GM10266 (cell line): Measurements from ENCODE around the gene CTAG1B.
"Not testable (repeated sequence)": the region's sequence is repeated elsewhere in the genome, so short reads cannot be mapped to it uniquely, and the experiment has no call there.

Experiments
- DNase-seq: peaks from one replicate; pipeline ENCODE4 v3.0.0; 2012; ENCODE audit errors: extremely low spot score
- TF ChIP-seq, protein P1 (sequence below): IDR thresholded peaks from 2 replicates; pipeline ENCODE4 v1.5.1; 2012; ENCODE audit warnings: mild to moderate bottlenecking, low read depth; ENCODE audit not compliant: control insufficient read depth, insufficient read depth; ENCODE audit errors: missing control alignments

The CTAG1B gene

GRCh38 chrX:154597221-154597620, 21.9 kb downstream of the CTAG1B start:
- TF ChIP-seq, protein P1, sequence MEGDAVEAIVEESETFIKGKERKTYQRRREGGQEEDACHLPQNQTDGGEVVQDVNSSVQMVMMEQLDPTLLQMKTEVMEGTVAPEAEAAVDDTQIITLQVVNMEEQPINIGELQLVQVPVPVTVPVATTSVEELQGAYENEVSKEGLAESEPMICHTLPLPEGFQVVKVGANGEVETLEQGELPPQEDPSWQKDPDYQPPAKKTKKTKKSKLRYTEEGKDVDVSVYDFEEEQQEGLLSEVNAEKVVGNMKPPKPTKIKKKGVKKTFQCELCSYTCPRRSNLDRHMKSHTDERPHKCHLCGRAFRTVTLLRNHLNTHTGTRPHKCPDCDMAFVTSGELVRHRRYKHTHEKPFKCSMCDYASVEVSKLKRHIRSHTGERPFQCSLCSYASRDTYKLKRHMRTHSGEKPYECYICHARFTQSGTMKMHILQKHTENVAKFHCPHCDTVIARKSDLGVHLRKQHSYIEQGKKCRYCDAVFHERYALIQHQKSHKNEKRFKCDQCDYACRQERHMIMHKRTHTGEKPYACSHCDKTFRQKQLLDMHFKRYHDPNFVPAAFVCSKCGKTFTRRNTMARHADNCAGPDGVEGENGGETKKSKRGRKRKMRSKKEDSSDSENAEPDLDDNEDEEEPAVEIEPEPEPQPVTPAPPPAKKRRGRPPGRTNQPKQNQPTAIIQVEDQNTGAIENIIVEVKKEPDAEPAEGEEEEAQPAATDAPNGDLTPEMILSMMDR: no peak
- no peak for DNase-seq

GRCh38 chrX:154596290-154596929, 22.7 kb downstream of the CTAG1B start:
- TF ChIP-seq, protein P1: no peak
- DNase-seq: no peak

DNA sequence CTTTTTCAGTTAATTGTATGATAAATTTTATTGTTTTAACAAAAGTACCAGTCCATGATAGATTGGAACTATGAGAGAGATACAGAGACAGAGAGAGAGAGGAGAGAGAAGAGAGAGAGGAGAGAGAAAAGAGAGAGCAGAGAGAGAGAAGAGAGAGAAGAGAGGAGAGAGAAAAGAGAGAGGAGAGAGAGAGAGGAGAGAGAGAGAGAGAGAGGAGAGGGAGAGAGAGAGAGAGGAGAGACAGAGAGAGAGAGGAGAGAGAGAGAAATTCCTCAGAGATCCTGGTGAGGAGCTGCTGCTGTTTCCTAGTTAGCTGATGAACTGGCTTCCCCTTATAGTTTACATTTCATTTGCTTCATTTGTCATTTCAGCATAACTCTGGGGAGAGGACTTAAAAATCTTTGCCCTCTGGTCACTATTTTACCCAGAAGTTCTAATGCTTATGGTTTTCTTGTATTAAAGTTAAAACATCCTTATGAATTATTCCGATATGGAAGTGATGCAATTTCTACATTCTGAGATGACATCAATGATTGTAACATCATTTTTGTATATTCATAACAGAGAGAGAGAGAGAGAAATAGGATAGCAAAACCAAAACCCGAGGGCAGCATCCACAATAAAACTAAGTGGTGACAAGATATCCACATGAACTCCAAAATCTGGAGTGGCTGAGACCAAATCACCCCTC, 23.4 kb downstream of the CTAG1B start:
- no peak for DNase-seq
- TF ChIP-seq, protein P1: no peak

DNA sequence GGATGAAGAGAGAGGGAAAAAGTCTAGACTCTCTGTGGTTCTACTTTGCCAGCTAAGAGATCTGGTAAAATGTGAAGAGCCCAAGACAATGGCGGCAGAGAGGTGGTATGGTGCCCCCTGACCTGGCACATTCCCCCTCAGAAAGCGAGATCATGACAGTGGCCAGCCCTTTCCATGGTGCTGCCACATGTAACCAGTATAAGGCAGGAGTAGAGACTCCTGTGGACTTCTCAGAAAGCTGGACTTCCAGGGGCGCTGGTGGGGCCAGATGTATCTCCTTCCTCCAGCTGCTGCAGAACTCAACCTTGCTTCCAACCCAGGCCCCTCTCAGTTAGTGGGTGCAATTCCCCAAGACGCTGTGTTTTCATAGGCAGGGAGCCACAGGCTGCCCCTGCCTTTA, 24.6 kb downstream of the CTAG1B start:
- no peak for DNase-seq
- TF ChIP-seq, protein P1: no peak

GRCh38 chrX:154593201-154593600, 25.9 kb downstream of the CTAG1B start:
- no peak for DNase-seq
- TF ChIP-seq, protein P1: no peak

DNA sequence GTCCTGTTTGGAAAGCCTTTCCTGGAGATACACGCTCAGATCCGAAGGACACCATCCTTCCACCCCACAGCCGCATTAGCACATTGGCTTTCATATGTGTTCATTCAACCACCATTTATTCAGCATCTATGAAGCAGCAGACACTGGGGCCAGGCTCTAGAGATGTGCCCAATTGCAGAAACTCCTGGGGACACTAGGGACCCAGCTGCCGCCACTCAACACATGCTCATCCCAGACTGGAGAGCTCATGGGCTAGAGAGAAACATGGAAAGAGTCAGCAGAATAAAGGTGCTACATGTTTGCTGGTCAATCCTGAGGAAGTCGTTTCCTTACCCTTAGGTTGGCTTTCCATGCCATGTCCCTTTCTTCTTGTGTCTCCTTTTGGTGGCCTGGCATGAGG, 26.6 kb downstream of the CTAG1B start:
- DNase-seq: no peak
- TF ChIP-seq, protein P1: no peak

GRCh38 chrX:154590415-154590814, 28.7 kb downstream of the CTAG1B start:
- DNase-seq: not testable (repeated sequence)

DNA sequence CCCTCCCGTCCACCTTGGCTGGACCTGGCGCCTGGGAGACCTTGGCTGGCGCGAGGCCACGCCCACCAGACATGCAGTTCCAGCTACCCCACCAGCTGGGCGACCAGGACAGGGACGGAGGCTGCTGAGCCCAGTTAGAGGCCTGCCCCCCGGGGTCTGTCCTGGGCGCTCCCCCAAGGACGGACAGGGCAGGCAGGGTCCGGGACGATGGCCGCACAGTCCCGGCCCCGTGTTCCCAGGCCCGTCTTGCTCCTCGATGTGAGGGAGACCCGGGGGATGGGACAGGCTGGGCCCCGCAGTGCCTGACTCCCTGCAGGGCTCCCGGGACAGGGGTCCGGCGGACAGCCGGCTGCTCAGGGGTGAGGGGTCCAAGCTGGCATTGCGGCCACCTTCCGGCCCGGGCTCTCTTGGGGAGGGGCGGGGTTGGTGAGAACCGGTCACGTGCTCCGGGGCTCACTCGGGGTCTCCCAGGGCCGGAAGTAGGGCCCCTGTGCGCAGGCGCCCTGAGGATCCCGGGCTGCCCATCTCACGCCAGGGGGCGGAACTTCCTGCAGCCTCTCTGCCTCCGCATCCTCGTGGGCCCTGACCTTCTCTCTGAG, 34.4 kb downstream of the CTAG1B start, which contains the start of gene CTAG1A:
Gene CTAG1A, plus strand, starts transcription at position 549 of the 599 bp plus-strand sequence. CDS start 74 bp downstream, outside the sequence.
- not testable (repeated sequence) for DNase-seq

GRCh38 chrX:154582994-154583393, 36.1 kb downstream of the CTAG1B start:
- DNase-seq: not testable (repeated sequence)

GRCh38 chrX:154575076-154575475, 44.0 kb downstream of the CTAG1B start:
- not testable (repeated sequence) for DNase-seq

GRCh38 chrX:154573061-154573460, 46.0 kb downstream of the CTAG1B start:
- DNase-seq: not testable (repeated sequence)

DNA sequence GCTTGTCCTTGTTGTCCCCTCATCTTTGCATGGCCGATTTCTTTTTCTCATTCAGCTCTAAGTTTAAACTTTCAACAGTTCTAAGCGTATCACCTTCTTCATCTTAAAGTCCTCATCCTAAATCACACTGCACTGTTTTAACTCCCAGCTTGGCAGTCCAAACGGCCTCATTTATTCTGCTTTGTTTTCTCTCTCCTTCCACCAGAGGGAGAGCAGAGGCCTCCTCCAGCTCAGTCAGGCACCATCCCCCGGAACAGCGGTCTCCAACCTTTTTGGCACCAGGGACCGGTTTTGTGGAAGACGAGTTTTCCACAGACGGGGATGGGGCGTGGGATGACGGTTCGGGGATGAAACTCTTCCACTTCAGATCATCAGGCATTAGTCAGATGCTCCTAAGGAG, 48.7 kb downstream of the CTAG1B start:
- DNase-seq: not testable (repeated sequence)
